Measurements from ENCODE around the gene GPR108. TPM values are rescaled to one million over a fixed set of nuclear protein-coding genes. Genes with fewer than 3 reads are reported as not detected.

GPR108 gene
- total and polyA plus RNA-seq, 7 donors = 12.5 to 27.8 (median 24.2) TPM

DNA sequence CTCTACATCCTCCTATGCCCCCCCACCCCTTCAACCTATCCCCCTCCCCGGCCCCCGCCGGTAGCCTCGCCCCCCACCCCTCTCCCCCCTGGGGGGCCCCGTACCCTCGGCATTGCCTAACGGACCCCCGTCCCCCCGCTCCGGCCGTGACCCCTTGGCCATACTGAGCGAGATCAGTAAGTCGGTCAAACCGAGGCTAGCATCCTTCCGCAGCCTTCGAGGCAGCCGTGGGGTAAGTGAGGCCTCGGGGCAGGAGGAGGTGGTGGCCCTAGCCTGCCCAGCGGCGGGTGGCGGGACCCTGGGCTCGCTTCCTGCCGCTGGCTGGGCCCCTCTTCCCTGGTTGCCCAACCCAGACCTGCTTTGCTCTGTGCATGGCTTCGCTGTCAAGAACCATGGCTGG is 8.6 kb upstream of the GPR108 start:
- H3K4me3 ChIP-seq = no peak overlapping the region
- ATAC-seq (no peak), DNase-seq (no peak)
- no peaks in the 10 kb centered on the region for H3K9me3 ChIP-seq
- TF ChIP-seq, protein P1, sequence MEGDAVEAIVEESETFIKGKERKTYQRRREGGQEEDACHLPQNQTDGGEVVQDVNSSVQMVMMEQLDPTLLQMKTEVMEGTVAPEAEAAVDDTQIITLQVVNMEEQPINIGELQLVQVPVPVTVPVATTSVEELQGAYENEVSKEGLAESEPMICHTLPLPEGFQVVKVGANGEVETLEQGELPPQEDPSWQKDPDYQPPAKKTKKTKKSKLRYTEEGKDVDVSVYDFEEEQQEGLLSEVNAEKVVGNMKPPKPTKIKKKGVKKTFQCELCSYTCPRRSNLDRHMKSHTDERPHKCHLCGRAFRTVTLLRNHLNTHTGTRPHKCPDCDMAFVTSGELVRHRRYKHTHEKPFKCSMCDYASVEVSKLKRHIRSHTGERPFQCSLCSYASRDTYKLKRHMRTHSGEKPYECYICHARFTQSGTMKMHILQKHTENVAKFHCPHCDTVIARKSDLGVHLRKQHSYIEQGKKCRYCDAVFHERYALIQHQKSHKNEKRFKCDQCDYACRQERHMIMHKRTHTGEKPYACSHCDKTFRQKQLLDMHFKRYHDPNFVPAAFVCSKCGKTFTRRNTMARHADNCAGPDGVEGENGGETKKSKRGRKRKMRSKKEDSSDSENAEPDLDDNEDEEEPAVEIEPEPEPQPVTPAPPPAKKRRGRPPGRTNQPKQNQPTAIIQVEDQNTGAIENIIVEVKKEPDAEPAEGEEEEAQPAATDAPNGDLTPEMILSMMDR (IDR thresholded peaks at IDR 0.05) = no peak
- H3K27ac ChIP-seq = peak overlapping the region; percentile 41
- H3K36me3 ChIP-seq (ENCODE audit: insufficient read depth in 1 of 2, low read depth in 1 of 2) = peaks cover 6 to 83% of the 10 kb centered on the region in 2 donors
- peaks cover 68% of the 10 kb centered on the region for H3K4me1 ChIP-seq
- 93 to 95% (median 94%) methylated on average over 23 to 24 of the region's 24 CpGs for WGBS, 3 donors
- intact Hi-C loops (cut with DNase I) = loop anchor here in 1 of 2 donors (10.0 kb wide), 1 partner anchor 371 kb away; the partner anchor contains the start of genes ALKBH7 and PSPN
- H3K27me3 ChIP-seq (ENCODE audit: insufficient read depth in 3 of 3, low read length in 2 of 3) = no peaks in the 10 kb centered on the region

DNA sequence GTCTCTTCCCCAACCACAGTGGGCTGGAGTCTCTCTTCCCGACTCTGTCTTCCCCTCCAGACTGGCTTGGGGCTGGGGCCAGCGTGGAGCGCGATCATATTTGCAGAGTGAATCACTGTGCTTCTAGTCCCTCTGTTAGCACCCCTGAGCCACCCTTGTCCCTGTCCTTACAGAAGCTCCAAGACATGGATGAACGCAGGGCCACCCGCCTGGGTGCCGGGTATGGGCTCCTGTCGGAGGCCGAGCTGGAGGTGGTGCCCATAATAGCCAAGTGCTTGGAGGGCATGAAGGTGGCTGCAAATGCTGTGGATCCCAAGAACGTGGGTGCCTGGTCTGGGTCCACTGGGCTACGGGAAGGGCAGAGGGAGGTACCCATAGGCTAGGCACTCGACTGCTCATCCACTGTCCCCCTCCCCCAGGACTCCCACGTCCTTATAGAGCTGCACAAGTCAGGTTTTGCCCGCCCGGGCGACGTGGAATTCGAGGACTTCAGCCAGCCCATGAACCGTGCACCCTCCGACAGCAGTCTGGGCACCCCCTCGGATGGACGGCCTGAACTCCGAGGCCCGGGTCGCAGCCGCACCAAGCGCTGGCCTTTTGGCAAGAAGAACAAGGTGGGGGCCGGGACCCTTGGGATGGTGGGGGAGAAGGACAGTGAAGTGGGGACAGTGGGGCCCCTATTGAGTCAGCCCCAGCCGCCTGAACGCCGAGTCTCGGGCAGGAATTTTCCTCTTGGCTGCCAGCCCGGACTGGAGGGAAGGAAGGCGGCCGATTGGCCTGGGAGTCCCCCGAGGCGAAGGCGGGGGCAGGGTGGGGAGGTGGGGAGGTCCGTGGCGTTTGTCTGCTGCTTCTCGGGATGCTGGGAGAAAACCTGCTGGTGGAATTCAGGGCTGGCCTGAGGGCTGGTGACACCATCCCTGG is 7.3 kb upstream of the GPR108 start:
- TF ChIP-seq, protein P1 (IDR thresholded peaks at IDR 0.05) = no peak
- peak overlapping the region; percentile 46 for H3K4me3 ChIP-seq
- H3K36me3 ChIP-seq (ENCODE audit: insufficient read depth in 1 of 2, low read depth in 1 of 2) = peaks cover 4 to 70% of the 10 kb centered on the region in 2 donors
- intact Hi-C loops (cut with DNase I) = loop anchor here in 1 of 2 donors (10.0 kb wide), 1 partner anchor 370 kb away; the partner anchor contains the start of genes ALKBH7 and PSPN
- DNase-seq = peak; percentile 91 to 95
- H3K9me3 ChIP-seq = no peaks in the 10 kb centered on the region
- no peaks in the 10 kb centered on the region for H3K27me3 ChIP-seq (ENCODE audit: insufficient read depth in 3 of 3, low read length in 2 of 3)
- WGBS, 3 donors = 9 to 21% (median 13%) methylated on average over 40 to 41 of the region's 41 CpGs
- peak; percentile 75 to 86 (median 79) for ATAC-seq
- H3K4me1 ChIP-seq = peaks cover 68% of the 10 kb centered on the region
- peak overlapping the region; percentile 79 for H3K27ac ChIP-seq

DNA sequence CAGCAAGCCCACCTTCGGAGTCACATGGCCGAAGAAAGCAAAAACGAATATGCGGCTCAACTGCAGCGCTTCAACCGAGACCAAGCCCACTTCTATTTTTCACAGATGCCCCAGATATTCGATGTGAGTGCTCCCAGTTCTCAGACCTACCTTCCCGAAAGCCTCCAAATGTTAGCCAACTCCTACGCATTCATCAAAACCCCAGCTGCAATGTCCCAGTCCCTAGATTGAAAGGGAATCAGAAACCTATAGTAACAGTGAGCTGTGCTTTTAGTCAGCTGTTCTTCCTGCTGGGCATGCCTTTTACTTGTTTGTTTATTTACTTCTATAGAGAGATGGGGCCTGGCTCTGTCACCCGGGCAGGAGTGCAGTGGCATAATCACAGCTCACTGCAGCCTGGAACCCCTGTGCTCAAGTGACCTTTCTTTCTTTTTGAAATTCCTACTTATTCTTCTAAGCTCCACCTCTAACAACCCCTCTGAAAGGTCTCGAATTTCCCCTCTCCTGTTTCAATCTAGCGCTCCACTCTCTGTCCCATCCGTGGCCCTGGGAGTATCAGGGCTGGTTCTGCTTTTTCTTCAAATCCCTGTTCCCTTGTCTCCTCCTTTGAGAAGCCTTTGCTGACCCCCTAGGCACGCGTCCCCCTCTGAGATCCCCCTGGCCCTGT is 6.5 kb upstream of the GPR108 start:
- 75 to 82% (median 79%) methylated on average over 15 of the region's 15 CpGs for WGBS, 3 donors
- Histone ChIP-seq H3K4me1 (peaks cover 72% of the 10 kb centered on the region), H3K27ac (peak overlapping the region; percentile 79), H3K9me3 (no peaks in the 10 kb centered on the region), H3K4me3 (peak overlapping the region; percentile 46), H3K36me3 (ENCODE audit: insufficient read depth in 1 of 2, low read depth in 1 of 2) (peaks cover 4 to 62% of the 10 kb centered on the region in 2 donors), H3K27me3 (ENCODE audit: insufficient read depth in 3 of 3, low read length in 2 of 3) (no peaks in the 10 kb centered on the region)
- intact Hi-C loops (cut with DNase I) = loop anchor here in 1 of 2 donors (10.0 kb wide), 1 partner anchor 369 kb away; the partner anchor contains the start of genes ALKBH7 and PSPN
- DNase-seq (no peak), ATAC-seq (no peak)
- TF ChIP-seq, protein P1 (IDR thresholded peaks at IDR 0.05) = no peak

DNA sequence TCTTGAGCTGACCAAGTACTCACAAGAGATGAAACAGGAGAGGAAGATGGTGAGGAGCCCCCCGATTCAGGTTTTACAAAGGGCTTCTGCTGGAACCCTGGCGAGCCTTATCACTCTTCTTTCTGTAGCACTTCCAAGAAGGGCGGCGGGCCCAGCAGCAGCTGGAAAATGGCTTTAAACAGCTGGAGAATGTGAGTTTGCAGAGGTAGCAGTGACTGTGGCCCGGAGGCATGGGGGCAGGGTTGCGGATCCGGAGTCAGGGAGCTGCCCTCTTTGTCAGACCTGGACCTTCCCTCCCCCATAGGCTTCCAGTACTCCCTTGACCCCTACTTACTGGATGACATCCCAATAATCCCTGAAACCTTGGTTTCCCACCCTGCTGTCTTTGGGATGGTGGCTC is 5.7 kb upstream of the GPR108 start:
- no peaks in the 10 kb centered on the region for H3K9me3 ChIP-seq
- 51 to 54% (median 54%) methylated on average over 7 of the region's 7 CpGs for WGBS, 3 donors
- peaks cover 73% of the 10 kb centered on the region for H3K4me1 ChIP-seq
- intact Hi-C loops (cut with DNase I) = loop anchor here in 1 of 2 donors (10.0 kb wide), 1 partner anchor 368 kb away; the partner anchor contains the start of genes ALKBH7 and PSPN
- H3K27me3 ChIP-seq (ENCODE audit: insufficient read depth in 3 of 3, low read length in 2 of 3) = no peaks in the 10 kb centered on the region
- peak overlapping the region; percentile 79 for H3K27ac ChIP-seq
- H3K36me3 ChIP-seq (ENCODE audit: insufficient read depth in 1 of 2, low read depth in 1 of 2) = peaks cover 4 to 54% of the 10 kb centered on the region in 2 donors
- DNase-seq (no peak), ATAC-seq (no peak)
- H3K4me3 ChIP-seq = no peak overlapping the region
- TF ChIP-seq, protein P1 (IDR thresholded peaks at IDR 0.05) = no peak
